ENCODE results near the gene HEATR5B.
"Not testable (repeated sequence)": the region's sequence is repeated elsewhere in the genome, so short reads cannot be mapped to it uniquely, and the experiment has no call there.

HEATR5B gene

GRCh38 chr2:36963106-36963505, 121.1 kb downstream of the HEATR5B start:
- H3K4me3 ChIP-seq (ENCODE audit: low read depth in 1 of 2, low read length in 2 of 2): no peak overlapping the region
- peaks cover 0 to 14% of the 10 kb centered on the region in 2 donors for H3K4me1 ChIP-seq (ENCODE audit: control insufficient read depth in 1 of 2, insufficient read depth in 2 of 2, low read length in 2 of 2)

GRCh38 chr2:36960773-36961172, 123.4 kb downstream of the HEATR5B start:
- Histone ChIP-seq H3K4me3 (ENCODE audit: low read depth in 1 of 2, low read length in 2 of 2) (no peak overlapping the region), H3K9me3 (ENCODE audit: control insufficient read depth in 1 of 2, low read length in 2 of 2) (no peaks in the 10 kb centered on the region), H3K27ac (ENCODE audit: low read length) (no peak overlapping the region), H3K36me3 (ENCODE audit: control insufficient read depth in 1 of 2, insufficient read depth in 2 of 2, low read length in 2 of 2) (no peaks in the 10 kb centered on the region), H3K4me1 (ENCODE audit: control insufficient read depth in 1 of 2, insufficient read depth in 2 of 2, low read length in 2 of 2) (peaks cover 0 to 14% of the 10 kb centered on the region in 2 donors), H3K27me3 (ENCODE audit: low read depth, low read length) (no peaks in the 10 kb centered on the region)

More at GRCh38 chr2:36963106-36963505, 121.1 kb downstream of the HEATR5B start:
- Histone ChIP-seq H3K9me3 (ENCODE audit: control insufficient read depth in 1 of 2, low read length in 2 of 2) (no peaks in the 10 kb centered on the region), H3K36me3 (ENCODE audit: control insufficient read depth in 1 of 2, insufficient read depth in 2 of 2, low read length in 2 of 2) (no peaks in the 10 kb centered on the region), H3K27ac (ENCODE audit: low read length) (no peak overlapping the region), H3K27me3 (ENCODE audit: low read depth, low read length) (no peaks in the 10 kb centered on the region)

GRCh38 chr2:36960005-36960675, 124.0 kb downstream of the HEATR5B start:
- no peaks in the 10 kb centered on the region for H3K36me3 ChIP-seq (ENCODE audit: control insufficient read depth in 1 of 2, insufficient read depth in 2 of 2, low read length in 2 of 2)
- no peaks in the 10 kb centered on the region for H3K27me3 ChIP-seq (ENCODE audit: low read depth, low read length)
- H3K9me3 ChIP-seq (ENCODE audit: control insufficient read depth in 1 of 2, low read length in 2 of 2): no peaks in the 10 kb centered on the region
- H3K4me1 ChIP-seq (ENCODE audit: control insufficient read depth in 1 of 2, insufficient read depth in 2 of 2, low read length in 2 of 2): peaks cover 0 to 10% of the 10 kb centered on the region in 2 donors
- H3K27ac ChIP-seq (ENCODE audit: low read length): no peak overlapping the region
- no peak overlapping the region for H3K4me3 ChIP-seq (ENCODE audit: low read depth in 1 of 2, low read length in 2 of 2)

GRCh38 chr2:36954977-36955607, 129.1 kb downstream of the HEATR5B start:
- no peaks in the 10 kb centered on the region for H3K36me3 ChIP-seq (ENCODE audit: control insufficient read depth in 1 of 2, insufficient read depth in 2 of 2, low read length in 2 of 2)
- H3K4me3 ChIP-seq (ENCODE audit: low read depth in 1 of 2, low read length in 2 of 2): no peak overlapping the region
- H3K4me1 ChIP-seq (ENCODE audit: control insufficient read depth in 1 of 2, insufficient read depth in 2 of 2, low read length in 2 of 2): peaks cover 0 to 10% of the 10 kb centered on the region in 2 donors
- no peaks in the 10 kb centered on the region for H3K9me3 ChIP-seq (ENCODE audit: control insufficient read depth in 1 of 2, low read length in 2 of 2)
- no peak overlapping the region for H3K27ac ChIP-seq (ENCODE audit: low read length)
- H3K27me3 ChIP-seq (ENCODE audit: low read depth, low read length): no peaks in the 10 kb centered on the region

- Histone ChIP-seq H3K9me3 (ENCODE audit: control insufficient read depth in 1 of 2, low read length in 2 of 2) (no peaks in the 10 kb centered on the region), H3K4me3 (ENCODE audit: low read depth in 1 of 2, low read length in 2 of 2) (no peak overlapping the region), H3K4me1 (ENCODE audit: control insufficient read depth in 1 of 2, insufficient read depth in 2 of 2, low read length in 2 of 2) (peaks cover 0 to 10% of the 10 kb centered on the region in 2 donors), H3K27ac (ENCODE audit: low read length) (no peak overlapping the region), H3K36me3 (ENCODE audit: control insufficient read depth in 1 of 2, insufficient read depth in 2 of 2, low read length in 2 of 2) (no peaks in the 10 kb centered on the region), H3K27me3 (ENCODE audit: low read depth, low read length) (no peaks in the 10 kb centered on the region)
Observed at GRCh38 chr2:36952748-36953197, 131.4 kb downstream of the HEATR5B start.

- no peaks in the 10 kb centered on the region for H3K27me3 ChIP-seq (ENCODE audit: low read depth, low read length)
- H3K9me3 ChIP-seq (ENCODE audit: control insufficient read depth in 1 of 2, low read length in 2 of 2): no peaks in the 10 kb centered on the region
- H3K36me3 ChIP-seq (ENCODE audit: control insufficient read depth in 1 of 2, insufficient read depth in 2 of 2, low read length in 2 of 2): no peaks in the 10 kb centered on the region
- peaks cover 0 to 10% of the 10 kb centered on the region in 2 donors for H3K4me1 ChIP-seq (ENCODE audit: control insufficient read depth in 1 of 2, insufficient read depth in 2 of 2, low read length in 2 of 2)
- H3K27ac ChIP-seq (ENCODE audit: low read length): no peak overlapping the region
- no peak overlapping the region for H3K4me3 ChIP-seq (ENCODE audit: low read depth in 1 of 2, low read length in 2 of 2)
Observed at GRCh38 chr2:36951574-36951973, 132.6 kb downstream of the HEATR5B start.

- no peaks in the 10 kb centered on the region for H3K36me3 ChIP-seq (ENCODE audit: control insufficient read depth in 1 of 2, insufficient read depth in 2 of 2, low read length in 2 of 2)
- H3K4me3 ChIP-seq (ENCODE audit: low read depth in 1 of 2, low read length in 2 of 2): no peak overlapping the region
- no peaks in the 10 kb centered on the region for H3K9me3 ChIP-seq (ENCODE audit: control insufficient read depth in 1 of 2, low read length in 2 of 2)
- no peaks in the 10 kb centered on the region for H3K27me3 ChIP-seq (ENCODE audit: low read depth, low read length)
- H3K4me1 ChIP-seq (ENCODE audit: control insufficient read depth in 1 of 2, insufficient read depth in 2 of 2, low read length in 2 of 2): peaks cover 0 to 10% of the 10 kb centered on the region in 2 donors
- no peak overlapping the region for H3K27ac ChIP-seq (ENCODE audit: low read length)
Observed at GRCh38 chr2:36951027-36951518, 133.1 kb downstream of the HEATR5B start.

- H3K27me3 ChIP-seq (ENCODE audit: low read depth, low read length): no peaks in the 10 kb centered on the region
- H3K4me3 ChIP-seq (ENCODE audit: low read depth in 1 of 2, low read length in 2 of 2): no peak overlapping the region
- no peaks in the 10 kb centered on the region for H3K36me3 ChIP-seq (ENCODE audit: control insufficient read depth in 1 of 2, insufficient read depth in 2 of 2, low read length in 2 of 2)
- no peak overlapping the region for H3K27ac ChIP-seq (ENCODE audit: low read length)
- peaks cover 0 to 10% of the 10 kb centered on the region in 2 donors for H3K4me1 ChIP-seq (ENCODE audit: control insufficient read depth in 1 of 2, insufficient read depth in 2 of 2, low read length in 2 of 2)
- H3K9me3 ChIP-seq (ENCODE audit: control insufficient read depth in 1 of 2, low read length in 2 of 2): no peaks in the 10 kb centered on the region
Observed at GRCh38 chr2:36949845-36950244, 134.3 kb downstream of the HEATR5B start.

- H3K27ac ChIP-seq (ENCODE audit: low read length); H3K9me3 ChIP-seq (ENCODE audit: control insufficient read depth in 1 of 2, low read length in 2 of 2); H3K4me1 ChIP-seq (ENCODE audit: control insufficient read depth in 1 of 2, insufficient read depth in 2 of 2, low read length in 2 of 2); H3K27me3 ChIP-seq (ENCODE audit: low read depth, low read length); H3K36me3 ChIP-seq (ENCODE audit: control insufficient read depth in 1 of 2, insufficient read depth in 2 of 2, low read length in 2 of 2); H3K4me3 ChIP-seq (ENCODE audit: low read depth in 1 of 2, low read length in 2 of 2): not testable (repeated sequence)
Observed at GRCh38 chr2:36945240-36945639, 138.9 kb downstream of the HEATR5B start.

- no peaks in the 10 kb centered on the region for H3K36me3 ChIP-seq (ENCODE audit: control insufficient read depth in 1 of 2, insufficient read depth in 2 of 2, low read length in 2 of 2)
- no peak overlapping the region for H3K4me3 ChIP-seq (ENCODE audit: low read depth in 1 of 2, low read length in 2 of 2)
- no peaks in the 10 kb centered on the region for H3K9me3 ChIP-seq (ENCODE audit: control insufficient read depth in 1 of 2, low read length in 2 of 2)
- H3K4me1 ChIP-seq (ENCODE audit: control insufficient read depth in 1 of 2, insufficient read depth in 2 of 2, low read length in 2 of 2): no peaks in the 10 kb centered on the region
- no peaks in the 10 kb centered on the region for H3K27me3 ChIP-seq (ENCODE audit: low read depth, low read length)
- no peak overlapping the region for H3K27ac ChIP-seq (ENCODE audit: low read length)
Observed at GRCh38 chr2:36941867-36942266, 142.3 kb downstream of the HEATR5B start.

GRCh38 chr2:36936526-36936925, 147.6 kb downstream of the HEATR5B start:
- H3K9me3 ChIP-seq (ENCODE audit: control insufficient read depth in 1 of 2, low read length in 2 of 2); H3K36me3 ChIP-seq (ENCODE audit: control insufficient read depth in 1 of 2, insufficient read depth in 2 of 2, low read length in 2 of 2); H3K4me3 ChIP-seq (ENCODE audit: low read depth in 1 of 2, low read length in 2 of 2); H3K4me1 ChIP-seq (ENCODE audit: control insufficient read depth in 1 of 2, insufficient read depth in 2 of 2, low read length in 2 of 2); H3K27ac ChIP-seq (ENCODE audit: low read length); H3K27me3 ChIP-seq (ENCODE audit: low read depth, low read length): not testable (repeated sequence)

Measured in muscle layer of duodenum (tissue), 2 donors.